HFF-Myc (cell line): ENCODE data around the gene ATP7B.
A peak's percentile ranks its signal among the peaks of the same experiment; 100 is the strongest.

ENCODE experiments used
- DNase-seq: peaks from one replicate; pipeline ENCODE4 v3.0.0-alpha.2; 2011; ENCODE audit warnings: low read depth; ENCODE audit errors: extremely low read depth
- H3K4me3 ChIP-seq: replicated peaks from 2 replicates; pipeline ENCODE4 v1.5.1; 2011; ENCODE audit warnings: low read depth, mild to moderate bottlenecking, control low read depth, low read length
- CTCF ChIP-seq: IDR thresholded peaks from 2 replicates; pipeline ENCODE4 v1.5.1; 2012; ENCODE audit warnings: mild to moderate bottlenecking, low read depth, low read length, control low read depth; ENCODE audit errors: missing control alignments

ATP7B gene

GRCh38 chr13:52010890-52011631, at the start of gene ATP7B:
Gene ATP7B (minus strand): TSS chr13:52011450. CDS start chr13:52011337, 113 bp downstream.
- DNase-seq = no peak
- H3K4me3 ChIP-seq = peak within 1 kb of the TSS; percentile 71
- no peak for TF ChIP-seq CTCF

- TF ChIP-seq CTCF = no peak
- DNase-seq = no peak
- H3K4me3 ChIP-seq = no peak overlapping the region
Measured at GRCh38 chr13:52053460-52053859, 42.2 kb upstream of the ATP7B start.

- no peak for DNase-seq
- no peak overlapping the region for H3K4me3 ChIP-seq
- TF ChIP-seq CTCF = no peak
Measured at GRCh38 chr13:52051400-52051799, 40.1 kb upstream of the ATP7B start.

- DNase-seq = no peak
- H3K4me3 ChIP-seq = no peak overlapping the region
Measured at GRCh38 chr13:52048516-52048915, 37.3 kb upstream of the ATP7B start.

GRCh38 chr13:52047463-52047862, 36.2 kb upstream of the ATP7B start:
- H3K4me3 ChIP-seq = no peak overlapping the region
- no peak for DNase-seq
- TF ChIP-seq CTCF = no peak

More at GRCh38 chr13:52048516-52048915, 37.3 kb upstream of the ATP7B start:
- TF ChIP-seq CTCF = no peak

- no peak for DNase-seq
- H3K4me3 ChIP-seq = no peak overlapping the region
- no peak for TF ChIP-seq CTCF
Measured at GRCh38 chr13:52043675-52044074, 32.4 kb upstream of the ATP7B start.

GRCh38 chr13:52036037-52036436, 24.8 kb upstream of the ATP7B start:
- no peak for TF ChIP-seq CTCF
- no peak overlapping the region for H3K4me3 ChIP-seq
- no peak for DNase-seq
